ENCODE data around the gene KLF5.

DNA sequence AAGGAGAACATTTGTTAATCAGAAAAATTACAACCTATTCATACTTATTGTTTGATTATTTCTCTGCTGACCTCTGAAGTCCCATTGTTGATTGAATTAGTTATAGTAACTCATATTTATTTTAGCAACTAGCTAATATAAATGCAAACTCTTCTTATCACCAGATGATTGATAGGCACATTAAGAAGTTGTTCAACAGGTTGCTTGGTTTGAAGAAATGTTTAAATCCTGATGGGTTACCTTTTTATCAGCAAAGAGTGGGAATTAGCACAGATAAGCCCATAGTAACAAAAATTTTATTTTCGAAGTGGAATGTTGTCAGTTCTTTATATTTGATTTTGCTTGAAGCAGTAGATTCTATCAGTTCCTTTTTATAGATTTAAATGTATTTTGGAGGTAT, 44.4 kb downstream of the KLF5 start:
- TF ChIP-seq, protein P1, sequence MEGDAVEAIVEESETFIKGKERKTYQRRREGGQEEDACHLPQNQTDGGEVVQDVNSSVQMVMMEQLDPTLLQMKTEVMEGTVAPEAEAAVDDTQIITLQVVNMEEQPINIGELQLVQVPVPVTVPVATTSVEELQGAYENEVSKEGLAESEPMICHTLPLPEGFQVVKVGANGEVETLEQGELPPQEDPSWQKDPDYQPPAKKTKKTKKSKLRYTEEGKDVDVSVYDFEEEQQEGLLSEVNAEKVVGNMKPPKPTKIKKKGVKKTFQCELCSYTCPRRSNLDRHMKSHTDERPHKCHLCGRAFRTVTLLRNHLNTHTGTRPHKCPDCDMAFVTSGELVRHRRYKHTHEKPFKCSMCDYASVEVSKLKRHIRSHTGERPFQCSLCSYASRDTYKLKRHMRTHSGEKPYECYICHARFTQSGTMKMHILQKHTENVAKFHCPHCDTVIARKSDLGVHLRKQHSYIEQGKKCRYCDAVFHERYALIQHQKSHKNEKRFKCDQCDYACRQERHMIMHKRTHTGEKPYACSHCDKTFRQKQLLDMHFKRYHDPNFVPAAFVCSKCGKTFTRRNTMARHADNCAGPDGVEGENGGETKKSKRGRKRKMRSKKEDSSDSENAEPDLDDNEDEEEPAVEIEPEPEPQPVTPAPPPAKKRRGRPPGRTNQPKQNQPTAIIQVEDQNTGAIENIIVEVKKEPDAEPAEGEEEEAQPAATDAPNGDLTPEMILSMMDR (conservative IDR thresholded peaks at IDR 0.05; ENCODE audit: low read depth in 2 of 2) = no peak
- TF ChIP-seq EZH2phosphoT487 (IDR thresholded peaks at IDR 0.05; ENCODE audit: unreplicated experiment) (no peak), EZH2 (IDR thresholded peaks at IDR 0.05; ENCODE audit: low read depth, unreplicated experiment) (no peak), POLR2AphosphoS5 (IDR thresholded peaks at IDR 0.05; ENCODE audit: low read depth) (no peak), REST (IDR thresholded peaks at IDR 0.05; ENCODE audit: unreplicated experiment) (no peak), ETS1 (IDR thresholded peaks at IDR 0.05) (no peak), JUNB (IDR thresholded peaks at IDR 0.05; ENCODE audit: unreplicated experiment) (no peak), CREB1 (CRISPR knock-in tag; IDR thresholded peaks at IDR 0.05; ENCODE audit: low read depth) (no peak), ZNF114 (CRISPR knock-in tag; IDR thresholded peaks at IDR 0.05) (no peak), STAT1 (IDR thresholded peaks at IDR 0.05; ENCODE audit: unreplicated experiment) (no peak), NANOG (IDR thresholded peaks at IDR 0.05; ENCODE audit: borderline replicate concordance) (no peak)
